ENCODE results near the gene PCDHB9.
A peak's percentile ranks its signal among the peaks of the same experiment; 100 is the strongest.
"Not testable (repeated sequence)": the region's sequence is repeated elsewhere in the genome, so short reads cannot be mapped to it uniquely, and the experiment has no call there.

Gene PCDHB9

GRCh38 chr5:141192110-141192725 lies 5.3 kb downstream of the PCDHB9 start, which contains the start of gene PCDHB10:
Gene PCDHB10 (plus strand): TSS chr5:141192353. CDS start chr5:141192553, 200 bp downstream.
- H3K4me2 ChIP-seq (ENCODE audit: low read depth, low read length, poor library complexity, severe bottlenecking), result no peak within 1 kb of the TSS
- H3K9me2 ChIP-seq (replicated peaks; ENCODE audit: low read depth, low read length), result no peaks in the 10 kb centered on the region
- H3K9me3 ChIP-seq (ENCODE audit: insufficient read depth, low read depth, low read length), result no peaks in the 10 kb centered on the region
- H3K36me3 ChIP-seq (ENCODE audit: insufficient read depth, low read length), result no peaks in the 10 kb centered on the region
- H3K79me2 ChIP-seq (ENCODE audit: insufficient read depth, low read length), result no peaks in the 10 kb centered on the region
- no peaks in the 10 kb centered on the region for H3F3A ChIP-seq (ENCODE audit: low read depth)
- H2AFZ ChIP-seq (ENCODE audit: low read length), result no peak within 1 kb of the TSS
- no peaks in the 10 kb centered on the region for H3K27me3 ChIP-seq (ENCODE audit: insufficient read depth, low read length, poor library complexity, severe bottlenecking)
- H4K20me1 ChIP-seq (ENCODE audit: insufficient read depth, low read length, poor library complexity, severe bottlenecking), result no peaks in the 10 kb centered on the region
- TF ChIP-seq EZH2phosphoT487 (IDR thresholded peaks at IDR 0.05; ENCODE audit: borderline replicate concordance), result no peak
- TF ChIP-seq, protein P1, sequence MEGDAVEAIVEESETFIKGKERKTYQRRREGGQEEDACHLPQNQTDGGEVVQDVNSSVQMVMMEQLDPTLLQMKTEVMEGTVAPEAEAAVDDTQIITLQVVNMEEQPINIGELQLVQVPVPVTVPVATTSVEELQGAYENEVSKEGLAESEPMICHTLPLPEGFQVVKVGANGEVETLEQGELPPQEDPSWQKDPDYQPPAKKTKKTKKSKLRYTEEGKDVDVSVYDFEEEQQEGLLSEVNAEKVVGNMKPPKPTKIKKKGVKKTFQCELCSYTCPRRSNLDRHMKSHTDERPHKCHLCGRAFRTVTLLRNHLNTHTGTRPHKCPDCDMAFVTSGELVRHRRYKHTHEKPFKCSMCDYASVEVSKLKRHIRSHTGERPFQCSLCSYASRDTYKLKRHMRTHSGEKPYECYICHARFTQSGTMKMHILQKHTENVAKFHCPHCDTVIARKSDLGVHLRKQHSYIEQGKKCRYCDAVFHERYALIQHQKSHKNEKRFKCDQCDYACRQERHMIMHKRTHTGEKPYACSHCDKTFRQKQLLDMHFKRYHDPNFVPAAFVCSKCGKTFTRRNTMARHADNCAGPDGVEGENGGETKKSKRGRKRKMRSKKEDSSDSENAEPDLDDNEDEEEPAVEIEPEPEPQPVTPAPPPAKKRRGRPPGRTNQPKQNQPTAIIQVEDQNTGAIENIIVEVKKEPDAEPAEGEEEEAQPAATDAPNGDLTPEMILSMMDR (conservative IDR thresholded peaks at IDR 0.05; ENCODE audit: low read length), result peak; percentile 77
- no peaks in the 10 kb centered on the region for H3K4me1 ChIP-seq (ENCODE audit: insufficient read depth, low read length, poor library complexity, severe bottlenecking)
- H3K9ac ChIP-seq (ENCODE audit: low read depth, low read length, poor library complexity, severe bottlenecking), result no peak within 1 kb of the TSS
- H3K4me3 ChIP-seq (ENCODE audit: low read length, poor library complexity, severe bottlenecking), result no peak within 1 kb of the TSS

DNA sequence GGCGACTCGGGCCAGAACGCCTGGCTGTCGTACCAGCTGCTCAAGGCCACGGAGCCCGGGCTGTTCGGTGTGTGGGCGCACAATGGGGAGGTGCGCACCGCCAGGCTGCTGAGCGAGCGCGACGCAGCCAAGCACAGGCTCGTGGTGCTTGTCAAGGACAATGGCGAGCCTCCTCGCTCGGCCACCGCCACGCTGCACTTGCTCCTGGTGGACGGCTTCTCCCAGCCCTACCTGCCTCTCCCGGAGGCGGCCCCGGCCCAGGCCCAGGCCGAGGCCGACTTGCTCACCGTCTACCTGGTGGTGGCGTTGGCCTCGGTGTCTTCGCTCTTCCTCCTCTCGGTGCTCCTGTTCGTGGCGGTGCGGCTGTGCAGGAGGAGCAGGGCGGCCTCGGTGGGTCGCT lies 7.4 kb downstream of the PCDHB9 start:
- H3K4me2 ChIP-seq (ENCODE audit: low read depth, low read length, poor library complexity, severe bottlenecking); H3K4me3 ChIP-seq (ENCODE audit: low read length, poor library complexity, severe bottlenecking); H3K36me3 ChIP-seq (ENCODE audit: insufficient read depth, low read length); H3K9me2 ChIP-seq (replicated peaks; ENCODE audit: low read depth, low read length); H3K4me1 ChIP-seq (ENCODE audit: insufficient read depth, low read length, poor library complexity, severe bottlenecking); H3K79me2 ChIP-seq (ENCODE audit: insufficient read depth, low read length); H3K9ac ChIP-seq (ENCODE audit: low read depth, low read length, poor library complexity, severe bottlenecking); H3K9me3 ChIP-seq (ENCODE audit: insufficient read depth, low read depth, low read length); H4K20me1 ChIP-seq (ENCODE audit: insufficient read depth, low read length, poor library complexity, severe bottlenecking); H2AFZ ChIP-seq (ENCODE audit: low read length); H3F3A ChIP-seq (ENCODE audit: low read depth); H3K27me3 ChIP-seq (ENCODE audit: insufficient read depth, low read length, poor library complexity, severe bottlenecking): not testable (repeated sequence)

DNA sequence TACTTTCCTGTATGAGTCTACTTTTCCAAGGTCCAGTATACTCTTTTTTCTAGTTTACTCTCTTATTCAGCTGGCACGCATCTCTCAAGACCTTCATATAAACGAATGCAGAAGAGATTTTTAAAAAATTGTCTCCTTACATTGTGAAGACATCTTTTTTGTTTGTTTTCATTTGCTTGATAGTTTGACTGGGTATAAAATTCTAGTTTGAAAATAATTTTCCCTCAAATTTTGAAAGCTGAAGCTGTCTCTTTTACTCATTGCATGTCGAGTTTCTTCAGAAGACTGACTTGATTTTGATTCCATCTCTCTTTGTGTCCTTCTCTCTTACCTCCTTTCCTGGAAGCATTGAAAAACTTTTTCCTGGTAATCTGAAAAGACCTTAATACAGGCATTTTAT lies 9.4 kb downstream of the PCDHB9 start:
- no peak overlapping the region for H3K9ac ChIP-seq (ENCODE audit: low read depth, low read length, poor library complexity, severe bottlenecking)
- no peaks in the 10 kb centered on the region for H3K9me3 ChIP-seq (ENCODE audit: insufficient read depth, low read depth, low read length)
- no peaks in the 10 kb centered on the region for H3K4me1 ChIP-seq (ENCODE audit: insufficient read depth, low read length, poor library complexity, severe bottlenecking)
- no peaks in the 10 kb centered on the region for H3K79me2 ChIP-seq (ENCODE audit: insufficient read depth, low read length)
- H3K36me3 ChIP-seq (ENCODE audit: insufficient read depth, low read length), result no peaks in the 10 kb centered on the region
- no peaks in the 10 kb centered on the region for H3F3A ChIP-seq (ENCODE audit: low read depth)
- H3K4me3 ChIP-seq (ENCODE audit: low read length, poor library complexity, severe bottlenecking), result no peak overlapping the region
- H3K27me3 ChIP-seq (ENCODE audit: insufficient read depth, low read length, poor library complexity, severe bottlenecking), result no peaks in the 10 kb centered on the region
- no peaks in the 10 kb centered on the region for H4K20me1 ChIP-seq (ENCODE audit: insufficient read depth, low read length, poor library complexity, severe bottlenecking)
- H3K9me2 ChIP-seq (replicated peaks; ENCODE audit: low read depth, low read length), result no peaks in the 10 kb centered on the region
- TF ChIP-seq, protein P1 (conservative IDR thresholded peaks at IDR 0.05; ENCODE audit: low read length), result no peak
- TF ChIP-seq EZH2phosphoT487 (IDR thresholded peaks at IDR 0.05; ENCODE audit: borderline replicate concordance), result no peak
- H3K4me2 ChIP-seq (ENCODE audit: low read depth, low read length, poor library complexity, severe bottlenecking), result no peak overlapping the region
- H2AFZ ChIP-seq (ENCODE audit: low read length), result no peak overlapping the region

Measured in Loucy (cell line).